GM21526 (cell line): ENCODE measurements around the gene SIPA1L3.

Source experiments
- ATAC-seq: cut with Tn5 transposase; IDR thresholded peaks from one replicate; pipeline ENCODE4 v1.9.1; 2021; ENCODE audit warnings: moderate library complexity; ENCODE audit not compliant: unreplicated experiment, low FRiP score

SIPA1L3 gene

DNA sequence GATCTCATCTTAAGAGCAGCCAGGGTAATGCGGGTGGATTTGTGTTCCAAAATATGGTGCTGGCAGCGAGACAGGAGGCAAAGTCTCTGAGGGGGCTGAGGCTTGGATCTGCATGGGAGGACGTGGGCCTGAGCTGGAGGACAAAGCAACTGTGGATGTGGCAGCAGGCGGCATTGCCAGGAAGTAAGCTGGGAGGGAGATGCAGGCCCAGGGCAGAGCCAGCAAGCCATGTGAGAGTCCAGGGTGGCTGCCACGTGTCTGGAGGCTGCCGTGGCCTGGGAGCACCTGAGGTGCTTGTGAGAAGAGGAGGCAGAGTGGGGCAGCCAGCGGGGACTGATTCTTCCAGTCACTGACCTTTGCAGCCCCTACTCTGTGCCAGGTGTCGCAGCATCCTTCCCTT is 265.0 kb downstream of the SIPA1L3 start:
- no peak for ATAC-seq

DNA sequence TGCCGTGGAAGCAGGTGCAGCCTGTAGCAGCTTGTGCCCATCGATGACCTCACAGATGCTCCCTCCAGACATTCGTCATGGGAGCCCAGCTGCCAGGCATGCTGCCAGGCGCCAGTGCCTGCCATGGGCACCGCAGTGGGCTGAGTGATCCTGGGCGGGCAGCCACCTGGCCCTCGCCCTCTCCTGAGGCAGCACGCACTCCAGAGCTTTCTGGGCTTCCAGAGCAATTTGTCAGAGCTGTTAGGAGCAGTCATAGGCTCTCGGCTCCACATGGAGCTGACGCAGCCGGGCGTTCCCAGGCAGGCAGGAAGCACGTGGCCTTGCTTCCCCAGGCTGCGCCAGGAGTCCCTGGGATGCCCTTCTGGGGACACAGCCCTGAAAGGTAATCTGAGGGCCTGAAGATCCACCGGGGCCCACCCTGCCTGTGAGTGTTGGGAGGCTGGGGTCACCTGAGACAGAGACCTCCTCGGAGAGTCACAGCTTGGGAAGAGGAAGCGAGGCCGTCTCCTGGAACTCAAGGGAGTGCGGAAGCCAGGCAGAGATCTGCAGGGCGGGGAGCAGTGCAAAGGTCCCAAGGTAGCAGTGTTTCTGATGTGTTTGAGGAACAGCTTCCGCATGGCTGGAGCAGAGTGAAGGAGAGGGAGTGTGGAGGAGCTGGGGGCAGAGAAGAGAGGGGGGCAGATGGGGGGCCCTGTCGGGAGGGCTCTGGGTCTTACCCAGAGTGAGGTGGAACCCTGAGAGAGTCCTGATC is 266.5 kb downstream of the SIPA1L3 start:
- no peak for ATAC-seq

DNA sequence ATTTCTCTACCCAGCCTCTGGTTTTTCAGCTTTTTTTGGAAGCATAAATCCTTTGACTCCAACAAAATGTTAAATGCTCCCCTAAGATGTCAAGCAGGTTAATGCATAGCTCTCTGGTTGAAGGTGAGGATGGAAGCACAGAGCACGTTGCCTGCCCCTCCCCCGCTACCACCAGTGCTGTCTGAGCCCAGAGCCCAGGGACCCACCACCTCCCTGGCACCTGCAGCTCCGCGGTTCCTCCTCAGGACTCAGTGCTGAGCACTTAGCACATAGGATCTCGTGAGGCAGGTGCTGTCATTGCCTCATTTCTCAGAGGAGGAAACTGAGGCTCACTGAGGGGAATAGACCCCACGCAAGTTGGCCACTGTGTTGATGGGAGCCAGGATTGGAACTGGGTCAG is 268.4 kb downstream of the SIPA1L3 start:
- no peak for ATAC-seq

DNA sequence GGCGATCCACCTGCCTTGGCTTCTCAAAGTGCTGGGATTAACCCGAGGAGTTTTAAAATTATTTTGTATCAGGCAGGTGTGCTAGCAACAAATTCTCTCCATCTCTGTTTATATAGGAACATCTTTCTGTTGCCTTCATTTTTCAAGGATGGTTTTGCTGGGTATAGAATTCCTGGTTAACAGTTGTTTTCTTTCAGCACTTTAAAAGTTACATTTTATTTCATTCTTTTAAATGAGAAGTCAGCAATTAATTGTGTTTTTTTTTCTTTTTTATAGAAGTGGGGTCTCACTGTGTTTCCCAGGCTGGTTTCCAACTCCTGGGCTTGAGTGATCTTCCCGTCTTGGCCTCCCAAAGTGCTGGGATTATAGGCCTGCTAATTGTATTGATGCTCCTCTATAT is 273.1 kb downstream of the SIPA1L3 start:
- ATAC-seq = no peak

DNA sequence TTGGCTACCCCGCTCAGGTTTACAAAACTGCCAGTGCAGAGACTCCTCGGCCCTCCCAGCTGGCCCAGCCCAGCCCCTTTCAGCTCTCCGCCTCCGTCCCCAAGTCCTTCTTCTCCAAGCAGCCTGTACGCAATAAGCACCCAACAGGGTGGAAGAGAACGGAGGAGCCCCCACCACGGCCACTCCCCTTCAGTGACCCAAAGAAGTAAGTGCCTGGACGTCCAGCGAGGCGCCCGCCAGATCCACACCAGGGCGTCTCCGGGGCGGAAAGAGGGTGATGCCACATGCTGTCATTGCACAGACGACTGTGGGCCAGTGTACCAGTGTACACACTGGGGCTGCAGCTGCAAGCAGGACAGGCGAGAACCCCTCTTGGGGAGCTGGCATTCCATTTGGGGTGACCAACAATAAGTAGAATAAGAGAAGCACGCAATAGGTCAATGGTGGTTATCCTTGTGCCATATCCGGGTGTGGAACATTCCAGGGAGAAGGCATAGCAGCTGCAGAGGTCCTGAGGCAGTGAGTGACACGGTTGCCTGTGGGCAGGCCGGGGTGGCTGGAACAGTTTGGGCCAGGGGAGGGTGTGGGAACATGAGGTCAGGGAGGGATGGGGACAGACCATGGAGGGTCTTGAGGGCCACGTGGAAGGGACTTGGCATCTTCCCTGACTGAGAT is 275.7 kb downstream of the SIPA1L3 start:
- no peak for ATAC-seq

DNA sequence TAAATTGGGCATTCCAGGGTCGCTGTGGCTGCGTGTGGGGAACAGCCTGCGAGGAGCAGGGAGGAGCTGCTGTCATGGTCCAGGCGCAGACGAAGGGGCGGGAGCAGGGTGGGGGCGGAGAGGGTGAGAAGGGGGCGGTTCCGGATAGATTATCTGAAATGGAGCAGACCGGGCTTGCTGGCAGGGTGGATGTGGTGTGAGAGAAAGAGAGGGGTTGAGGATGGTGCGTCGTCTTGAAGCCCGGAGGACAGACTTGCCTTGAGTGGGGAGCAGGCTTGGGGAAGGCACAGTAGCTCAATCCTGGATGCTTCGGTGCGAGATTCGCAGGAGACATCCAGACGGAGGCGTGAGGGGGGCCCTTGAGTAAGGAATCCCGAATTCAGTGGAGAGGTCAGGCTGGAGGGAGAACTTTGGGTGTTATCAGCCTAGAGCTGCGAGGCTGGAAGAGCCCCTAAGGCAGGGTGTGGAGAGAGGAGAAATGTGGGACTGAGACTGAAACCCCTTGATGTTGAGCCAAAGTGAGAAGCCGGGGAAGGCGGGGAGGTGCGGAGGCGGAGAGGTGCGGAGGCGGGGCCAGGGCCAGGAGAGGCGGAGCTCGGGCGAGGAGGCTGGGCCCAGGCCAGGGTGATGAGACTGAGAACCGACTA is 276.4 kb downstream of the SIPA1L3 start:
- no peak for ATAC-seq

DNA sequence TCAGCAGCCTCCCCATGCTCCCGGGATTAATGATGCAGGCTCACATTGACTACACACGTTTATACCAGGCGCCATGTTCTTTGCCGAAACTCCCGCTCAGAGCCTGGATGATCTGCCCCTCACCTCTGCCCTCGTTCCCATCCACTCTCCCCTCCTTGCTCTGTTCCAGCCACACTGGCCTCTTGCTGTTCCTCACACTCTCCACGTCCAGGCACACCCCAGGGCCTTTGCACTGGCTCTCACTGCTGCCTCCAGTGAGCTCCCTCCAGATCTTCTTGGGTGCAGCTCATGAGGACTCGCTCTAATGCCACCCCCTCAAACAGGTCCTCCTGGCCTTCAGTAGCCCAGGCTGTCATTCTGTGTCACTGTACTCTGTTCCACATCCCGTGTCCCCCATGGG is 277.8 kb downstream of the SIPA1L3 start:
- no peak for ATAC-seq

DNA sequence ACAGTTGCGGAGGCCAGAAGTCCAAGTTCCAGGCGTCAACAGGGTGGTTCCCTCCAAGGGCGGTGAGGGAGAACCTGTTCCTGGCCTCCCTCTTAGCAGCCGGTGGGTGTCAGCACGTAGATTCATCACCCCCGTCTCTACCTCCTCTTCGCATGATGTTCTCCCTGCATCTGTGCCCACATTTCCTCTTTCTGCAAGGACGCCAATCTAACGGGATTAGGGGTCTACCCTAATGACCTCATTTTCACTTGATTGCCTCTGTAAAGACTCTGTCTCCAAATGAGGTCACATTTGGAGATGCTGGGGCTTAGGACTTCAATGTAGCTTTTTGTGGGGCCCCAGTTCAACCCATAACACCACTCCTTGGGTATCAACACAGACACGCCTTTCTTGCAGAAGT is 278.6 kb downstream of the SIPA1L3 start:
- ATAC-seq = no peak

DNA sequence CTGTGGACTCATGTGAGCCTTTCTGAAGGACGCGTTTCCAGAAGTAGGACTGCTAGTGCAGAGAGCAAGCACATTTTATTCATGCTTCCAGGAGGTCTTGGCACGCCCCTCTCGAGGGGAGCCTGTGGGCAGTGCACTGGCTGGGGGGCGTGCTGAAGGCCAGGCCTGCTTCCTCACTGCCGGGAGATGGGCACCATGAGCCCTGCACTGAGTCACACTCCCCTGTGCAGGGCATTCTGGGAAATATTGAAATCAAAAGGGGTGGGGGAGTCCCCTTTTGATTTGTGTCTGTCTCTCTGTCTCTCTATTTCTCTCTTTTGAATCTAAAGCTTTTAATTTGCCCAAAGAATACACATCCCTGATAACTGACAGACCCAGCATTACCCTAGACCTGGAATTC is 283.1 kb downstream of the SIPA1L3 start:
- no peak for ATAC-seq

DNA sequence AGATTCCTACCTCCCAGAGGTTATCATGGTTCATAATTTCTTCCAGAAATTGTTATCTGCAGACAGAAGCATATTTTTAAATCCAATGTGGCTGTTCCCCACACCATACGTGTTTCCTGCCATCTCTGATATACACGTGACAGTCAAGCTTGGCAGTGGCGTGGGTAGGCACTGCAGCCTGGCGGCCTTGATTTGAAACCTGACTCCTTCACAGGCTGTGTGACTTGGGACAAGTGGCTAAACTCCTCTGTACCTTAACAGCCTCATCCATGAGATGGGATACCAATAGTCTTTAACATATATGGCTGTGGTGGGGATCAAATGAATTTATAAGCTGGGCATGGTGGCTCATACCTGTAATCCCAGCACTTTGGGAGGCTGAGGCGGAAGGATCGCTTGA is 283.8 kb downstream of the SIPA1L3 start:
- ATAC-seq = no peak

DNA sequence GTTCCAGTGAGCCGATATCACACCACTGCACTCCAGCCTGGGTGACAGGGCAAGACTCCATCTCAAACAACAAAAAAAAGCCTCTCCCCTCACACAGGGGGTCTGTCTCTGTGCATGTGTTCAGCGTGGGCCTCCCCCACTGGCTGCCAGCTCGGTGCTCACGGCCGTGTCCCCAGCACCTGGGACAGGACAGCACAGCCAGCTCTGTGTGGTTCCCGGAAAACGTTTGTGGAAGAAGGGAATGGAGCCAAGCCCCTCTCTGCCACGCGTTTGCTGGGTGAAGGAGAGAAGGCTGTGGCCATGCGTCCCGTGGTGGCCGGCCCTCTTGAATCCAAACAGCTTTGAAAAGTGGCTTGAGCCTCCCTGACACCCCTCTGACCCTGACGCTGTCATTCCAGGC is 284.7 kb downstream of the SIPA1L3 start:
- ATAC-seq = no peak

DNA sequence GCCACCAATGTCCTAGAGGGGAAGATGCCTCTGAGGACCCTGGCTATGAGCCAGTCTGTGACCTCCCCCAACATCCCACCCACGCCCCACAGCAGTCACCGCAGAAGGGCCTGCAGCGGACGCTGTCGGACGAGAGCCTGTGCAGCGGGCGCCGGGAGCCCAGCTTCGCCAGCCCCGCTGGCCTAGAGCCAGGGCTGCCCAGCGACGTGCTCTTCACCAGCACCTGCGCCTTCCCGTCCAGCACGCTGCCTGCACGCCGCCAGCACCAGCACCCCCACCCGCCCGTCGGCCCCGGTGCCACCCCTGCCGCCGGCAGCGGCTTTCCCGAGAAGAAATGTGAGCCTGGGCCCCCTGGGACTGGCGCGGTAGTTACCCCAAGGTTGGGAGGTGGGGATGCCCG is 286.4 kb downstream of the SIPA1L3 start:
- no peak for ATAC-seq

DNA sequence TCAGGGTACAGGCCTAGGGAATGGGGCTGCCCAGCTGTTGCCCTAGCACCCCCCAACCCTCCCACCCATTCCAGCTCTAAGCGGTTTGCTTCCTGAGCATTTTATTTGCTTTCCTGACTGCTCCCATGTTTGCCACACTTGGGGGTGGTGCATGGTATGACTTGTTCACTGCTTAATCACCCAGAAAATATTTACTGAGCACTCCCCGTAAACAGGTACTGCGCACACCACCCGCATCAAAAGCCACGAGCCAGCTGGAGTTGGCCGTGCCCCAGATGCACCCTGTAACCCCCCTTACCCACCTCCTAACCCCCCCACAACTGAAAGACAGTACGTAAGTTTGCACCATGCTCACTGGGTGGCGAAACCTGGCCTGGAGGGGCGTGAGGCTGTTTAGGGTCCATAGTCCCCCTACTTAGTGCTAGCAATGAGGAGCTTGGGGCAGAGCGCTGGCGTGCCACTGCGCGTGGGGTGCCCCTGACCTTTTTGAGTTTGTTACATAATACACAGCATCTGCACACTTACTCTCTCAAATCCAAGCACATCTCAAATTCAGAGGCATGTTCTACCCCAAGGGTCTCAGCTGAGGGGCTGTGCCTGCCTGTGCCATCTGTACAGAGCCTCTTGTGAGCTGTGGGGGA is 287.2 kb downstream of the SIPA1L3 start:
- ATAC-seq = no peak

DNA sequence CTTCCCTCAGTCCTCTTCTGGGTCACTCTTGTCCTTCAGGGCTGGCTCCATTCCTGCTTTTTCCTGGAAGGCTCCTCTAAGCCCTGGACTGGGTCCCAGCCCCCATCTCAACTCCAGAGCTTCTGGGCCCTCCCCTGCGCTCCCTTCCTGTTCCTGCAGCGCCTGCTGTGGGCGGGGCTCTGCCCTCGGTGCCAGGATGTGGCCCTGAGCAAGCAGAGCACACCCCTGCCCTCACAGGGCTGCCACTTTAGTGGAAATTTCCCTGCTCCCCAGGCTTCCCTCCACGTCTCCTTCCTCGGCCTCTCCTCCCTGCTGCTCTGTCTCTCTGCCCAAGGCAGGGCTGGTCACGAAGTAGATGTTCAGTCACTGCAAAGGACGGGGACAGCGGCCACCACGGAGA is 288.2 kb downstream of the SIPA1L3 start:
- ATAC-seq = no peak

DNA sequence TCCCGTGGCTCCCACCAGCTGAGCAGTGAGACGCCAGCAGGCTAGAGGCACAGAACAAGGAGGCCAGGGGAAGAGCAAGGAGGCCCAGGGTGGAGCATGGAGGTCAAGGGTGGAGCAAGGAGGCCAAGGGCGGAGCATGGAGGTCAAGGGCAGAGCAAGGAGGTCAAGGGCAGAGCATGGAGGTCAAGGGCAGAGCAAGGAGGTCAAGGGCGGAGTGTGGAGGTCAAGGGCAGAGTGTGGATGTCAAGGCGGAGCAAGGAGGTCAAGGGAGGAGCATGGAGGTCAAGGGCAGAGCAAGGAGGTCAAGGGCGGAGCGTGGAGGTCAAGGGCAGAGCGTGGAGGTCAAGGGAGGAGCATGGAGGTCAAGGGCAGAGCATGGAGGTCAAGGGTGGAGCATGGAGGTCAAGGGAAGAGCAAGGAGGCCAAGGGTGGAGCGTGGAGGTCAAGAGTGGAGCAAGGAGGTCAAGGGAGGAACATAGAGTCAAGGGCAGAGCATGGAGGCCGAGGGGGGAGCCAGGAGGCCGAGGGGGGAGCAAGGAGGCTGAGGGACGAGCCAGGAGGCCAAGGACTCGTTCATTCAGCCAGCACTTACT is 289.3 kb downstream of the SIPA1L3 start:
- ATAC-seq = no peak

DNA sequence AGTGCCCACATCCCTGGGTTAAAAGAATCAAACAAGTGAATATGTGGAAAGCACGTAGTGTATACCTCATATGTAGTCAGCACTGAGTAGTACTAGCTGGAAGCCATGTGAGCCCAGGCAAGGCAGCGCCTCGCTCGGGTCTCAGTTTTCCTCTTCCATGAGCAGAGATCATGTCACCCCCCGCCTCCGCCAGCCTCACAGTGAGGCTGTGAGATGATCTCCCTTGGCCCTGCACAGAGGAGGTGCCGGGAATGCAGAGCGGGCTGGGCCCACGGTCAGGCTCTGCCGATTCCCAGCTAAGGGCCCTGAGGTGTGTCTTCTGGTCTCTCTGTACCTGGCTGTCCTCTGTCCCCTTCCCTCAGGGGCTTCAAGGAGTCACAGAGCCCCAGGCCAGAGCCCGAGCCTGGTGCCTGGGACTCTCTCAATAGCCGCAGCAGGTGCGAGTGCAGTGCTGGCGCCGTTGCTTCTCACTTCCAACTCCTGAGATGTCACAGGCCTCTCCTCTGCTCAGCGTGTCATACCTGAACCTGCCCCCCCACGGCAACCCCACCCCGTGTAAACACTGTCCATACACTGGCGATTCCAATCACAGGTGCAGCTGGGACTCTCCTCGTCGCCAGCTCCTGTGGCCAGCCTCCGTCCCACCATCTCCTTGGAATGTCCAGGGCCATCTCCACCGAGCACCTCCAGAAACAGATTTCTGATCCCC is 290.1 kb downstream of the SIPA1L3 start:
- ATAC-seq = no peak

DNA sequence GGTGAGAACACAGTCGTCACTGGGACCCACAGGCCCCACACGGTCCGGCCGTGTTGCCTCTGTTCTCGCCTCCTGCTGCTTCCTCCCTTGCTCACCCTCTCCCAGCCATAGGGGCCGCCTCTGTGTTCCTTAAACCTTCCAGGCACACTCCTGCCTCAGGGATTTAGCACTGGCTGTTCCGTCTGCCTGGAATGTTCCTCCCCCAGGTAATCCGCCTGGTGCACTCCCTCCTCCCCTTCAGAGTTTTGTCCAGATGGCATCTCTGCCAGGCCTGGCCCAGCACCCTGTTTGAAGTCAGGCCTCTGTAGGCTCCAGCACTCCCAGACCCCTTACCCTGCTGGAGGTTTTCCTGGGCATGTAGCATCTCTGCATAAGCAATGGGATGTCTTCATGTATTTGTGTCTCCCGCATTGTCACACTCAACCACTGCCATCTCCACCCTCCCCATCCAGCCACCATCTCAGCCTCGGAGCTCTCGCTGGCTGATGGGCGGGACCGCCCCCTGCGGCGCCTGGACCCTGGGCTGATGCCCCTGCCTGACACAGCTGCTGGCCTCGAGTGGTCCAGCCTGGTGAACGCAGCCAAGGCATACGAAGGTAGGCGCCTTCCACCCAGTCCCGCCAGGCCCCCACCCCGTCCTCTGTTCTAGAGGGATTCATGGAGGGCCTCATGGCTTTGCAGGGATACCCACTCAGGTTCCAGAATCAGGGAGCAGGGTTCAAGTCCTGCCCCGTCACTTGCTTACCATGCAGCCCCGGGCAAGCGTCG is 291.1 kb downstream of the SIPA1L3 start:
- no peak for ATAC-seq

DNA sequence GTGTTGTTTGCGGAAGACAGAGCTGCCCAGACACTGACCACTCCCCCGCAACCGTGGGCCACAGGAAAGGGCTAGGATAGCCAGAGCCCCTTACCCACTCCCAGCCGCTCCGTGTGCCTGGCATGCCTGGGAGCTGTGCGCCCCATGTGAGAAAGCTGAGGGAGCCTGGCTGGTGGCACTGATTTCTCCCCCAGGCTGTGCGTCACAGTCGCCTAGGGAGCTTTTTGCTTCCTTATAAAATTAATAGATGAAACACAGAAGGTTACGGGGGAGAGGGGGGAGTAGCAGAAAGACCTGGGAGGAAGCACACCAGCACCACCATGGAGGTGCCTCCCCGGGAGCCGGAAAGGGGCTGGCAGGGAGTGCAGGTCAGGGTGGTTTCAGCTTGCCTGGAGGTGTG is 292.3 kb downstream of the SIPA1L3 start:
- ATAC-seq = no peak

DNA sequence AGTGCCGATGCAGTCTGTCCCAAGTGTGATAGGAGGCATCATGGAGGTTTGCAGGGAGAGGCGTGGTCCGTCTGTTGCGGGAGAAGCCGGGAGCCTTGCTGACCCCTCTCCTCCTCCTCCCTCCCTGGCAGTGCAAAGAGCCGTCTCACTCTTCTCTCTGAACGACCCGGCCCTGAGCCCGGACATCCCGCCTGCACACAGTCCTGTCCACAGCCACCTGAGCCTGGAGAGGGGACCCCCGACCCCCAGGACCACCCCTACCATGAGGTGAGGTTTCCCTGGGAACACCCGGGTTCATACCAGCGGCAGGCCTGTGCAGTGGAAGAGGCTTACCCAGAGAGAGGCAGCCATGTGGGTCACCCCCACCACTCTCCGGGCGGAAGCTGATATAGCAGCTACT is 294.7 kb downstream of the SIPA1L3 start:
- no peak for ATAC-seq

DNA sequence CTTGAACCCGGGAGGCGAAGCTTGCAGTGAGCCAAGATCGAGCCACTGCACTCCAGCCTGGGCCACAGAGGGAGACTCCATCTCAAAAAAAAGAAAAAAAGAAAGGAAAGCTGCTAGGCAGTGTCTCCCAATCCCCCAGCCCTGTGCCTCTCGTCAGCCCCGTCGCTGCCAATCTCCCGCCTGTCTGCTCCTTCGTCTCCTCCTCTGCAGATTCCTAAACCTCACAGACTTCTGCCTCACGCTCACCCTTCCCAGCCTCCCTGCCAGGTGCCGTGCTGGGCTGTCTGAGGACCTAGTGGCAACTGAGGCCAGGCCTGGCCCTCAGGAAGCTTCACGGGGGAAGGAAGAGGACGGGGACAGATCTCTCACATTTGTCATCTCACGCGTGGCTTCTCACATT is 295.5 kb downstream of the SIPA1L3 start:
- ATAC-seq = no peak
